GM12801 (cell line): ENCODE data around the gene STK32B.

Source experiments
- CTCF ChIP-seq: IDR thresholded peaks from one replicate; pipeline ENCODE4 v1.5.1; 2011; ENCODE audit warnings: control low read depth; ENCODE audit not compliant: insufficient read length; ENCODE audit errors: extremely low read depth

The STK32B gene

GRCh38 chr4:5361968-5362367 lies 310.7 kb downstream of the STK32B start:
- no peak for TF ChIP-seq CTCF

GRCh38 chr4:5364406-5364805 lies 313.1 kb downstream of the STK32B start:
- no peak for TF ChIP-seq CTCF

- no peak for TF ChIP-seq CTCF
These were observed 314.1 kb downstream of the STK32B start for GRCh38 chr4:5365071-5366008.

GRCh38 chr4:5366009-5366386 lies 314.7 kb downstream of the STK32B start:
- TF ChIP-seq CTCF = no peak

GRCh38 chr4:5366421-5366820 lies 315.1 kb downstream of the STK32B start:
- TF ChIP-seq CTCF = no peak

GRCh38 chr4:5368426-5368825 lies 317.1 kb downstream of the STK32B start:
- no peak for TF ChIP-seq CTCF

GRCh38 chr4:5370286-5370685 lies 319.0 kb downstream of the STK32B start:
- TF ChIP-seq CTCF = no peak
